ENCODE measurements around the gene IL2RA. TPM values are rescaled to one million over a fixed set of nuclear protein-coding genes. Genes with fewer than 3 reads are reported as not detected.
"Not testable (repeated sequence)": the region's sequence is repeated elsewhere in the genome, so short reads cannot be mapped to it uniquely, and the experiment has no call there.

IL2RA gene
- polyA plus RNA-seq, 5 donors, result 0.06 to 0.27 (median 0.18) TPM

DNA sequence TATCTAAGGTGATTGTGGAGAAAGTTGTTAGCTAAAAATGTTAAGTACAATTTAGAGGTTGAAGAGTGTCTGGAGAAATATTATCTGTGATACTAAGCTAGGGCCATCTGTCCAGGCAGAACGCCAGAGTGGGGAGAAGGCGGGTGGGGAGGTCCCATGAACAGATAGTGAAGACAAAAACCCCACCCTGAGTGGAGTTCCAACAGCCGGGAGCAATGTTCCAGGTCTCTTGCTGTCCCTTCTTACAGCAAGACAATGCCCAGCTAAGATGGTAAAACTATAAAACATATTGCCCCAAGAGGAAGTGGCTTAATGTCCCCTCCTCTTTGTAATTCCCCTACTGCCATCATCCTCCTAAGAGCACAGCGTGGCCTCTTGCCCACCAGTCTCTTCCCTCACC, 74.4 kb downstream of the IL2RA start:
- DNase-seq, result no peak

DNA sequence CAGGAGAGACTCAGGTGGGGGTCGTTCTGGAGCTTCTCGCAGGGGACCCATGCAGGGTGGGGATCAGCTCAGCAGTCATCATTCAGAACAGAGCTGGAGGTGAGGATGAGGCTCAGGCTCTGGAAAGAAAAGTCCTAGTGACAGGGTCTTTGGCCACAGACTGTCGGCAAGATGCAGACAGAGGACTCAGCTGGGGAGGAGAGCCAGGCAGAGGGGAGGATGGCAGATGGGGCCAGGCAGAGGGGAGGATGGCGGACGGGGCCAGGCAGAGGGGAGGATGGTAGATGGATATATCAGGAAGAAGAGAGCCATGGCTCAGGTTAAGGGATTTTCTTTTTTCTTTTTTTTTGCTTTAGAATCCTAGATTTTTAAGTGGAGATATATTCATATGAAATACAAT, 77.1 kb downstream of the IL2RA start:
- no peak for DNase-seq

DNA sequence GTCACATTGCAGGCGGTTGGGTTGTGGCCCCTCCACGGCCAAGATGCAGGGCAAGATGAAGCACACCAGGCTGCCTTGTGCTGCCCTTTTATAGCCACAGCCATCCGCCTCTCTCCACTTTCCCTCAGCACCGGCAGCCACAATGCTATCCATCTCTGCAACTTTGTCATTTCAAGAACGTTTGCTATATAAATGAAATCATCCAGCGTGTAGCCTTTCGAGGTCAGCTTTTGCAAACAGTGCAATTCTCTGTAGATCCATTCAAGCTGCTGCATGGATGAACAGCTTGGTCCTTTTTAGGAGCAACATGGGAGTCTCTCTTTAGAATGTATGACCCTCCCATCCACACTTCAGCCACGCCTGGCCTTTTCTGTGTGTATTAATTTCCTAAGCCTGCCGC, 78.4 kb downstream of the IL2RA start:
- DNase-seq, result no peak

DNA sequence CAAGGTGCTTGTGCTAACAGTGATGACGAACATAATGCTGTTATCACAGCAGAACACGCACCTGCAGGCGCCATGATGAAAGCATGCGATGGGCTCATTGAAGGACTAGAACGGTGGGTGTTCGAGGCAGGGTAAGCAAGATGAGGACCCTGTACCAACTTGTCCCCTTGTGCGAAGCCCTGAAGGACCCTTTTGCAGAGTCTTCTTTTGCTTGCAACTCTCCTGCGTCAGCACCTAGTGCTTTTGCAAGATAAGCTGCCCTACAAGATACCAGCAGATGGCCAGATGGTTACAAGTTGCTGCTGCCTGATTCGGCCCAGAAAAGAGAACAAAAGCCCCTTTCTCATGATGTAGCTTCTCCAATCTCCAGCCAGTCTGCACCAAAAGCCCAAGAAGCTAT, 80.6 kb downstream of the IL2RA start:
- DNase-seq, result no peak

DNA sequence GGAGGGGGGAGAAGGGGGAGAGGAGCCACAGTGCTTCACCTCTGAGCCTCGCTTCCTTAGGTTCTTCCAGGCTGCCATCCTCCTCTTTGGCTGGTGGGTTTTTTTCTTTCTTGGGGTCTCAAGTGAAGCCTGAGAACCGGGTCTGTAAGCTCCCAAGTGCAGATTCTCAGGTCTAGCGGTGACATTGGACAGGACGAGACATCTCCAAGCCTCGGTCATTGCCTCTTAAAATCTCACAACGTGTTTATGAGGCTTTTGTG, 84.0 kb downstream of the IL2RA start:
- no peak for DNase-seq

DNA sequence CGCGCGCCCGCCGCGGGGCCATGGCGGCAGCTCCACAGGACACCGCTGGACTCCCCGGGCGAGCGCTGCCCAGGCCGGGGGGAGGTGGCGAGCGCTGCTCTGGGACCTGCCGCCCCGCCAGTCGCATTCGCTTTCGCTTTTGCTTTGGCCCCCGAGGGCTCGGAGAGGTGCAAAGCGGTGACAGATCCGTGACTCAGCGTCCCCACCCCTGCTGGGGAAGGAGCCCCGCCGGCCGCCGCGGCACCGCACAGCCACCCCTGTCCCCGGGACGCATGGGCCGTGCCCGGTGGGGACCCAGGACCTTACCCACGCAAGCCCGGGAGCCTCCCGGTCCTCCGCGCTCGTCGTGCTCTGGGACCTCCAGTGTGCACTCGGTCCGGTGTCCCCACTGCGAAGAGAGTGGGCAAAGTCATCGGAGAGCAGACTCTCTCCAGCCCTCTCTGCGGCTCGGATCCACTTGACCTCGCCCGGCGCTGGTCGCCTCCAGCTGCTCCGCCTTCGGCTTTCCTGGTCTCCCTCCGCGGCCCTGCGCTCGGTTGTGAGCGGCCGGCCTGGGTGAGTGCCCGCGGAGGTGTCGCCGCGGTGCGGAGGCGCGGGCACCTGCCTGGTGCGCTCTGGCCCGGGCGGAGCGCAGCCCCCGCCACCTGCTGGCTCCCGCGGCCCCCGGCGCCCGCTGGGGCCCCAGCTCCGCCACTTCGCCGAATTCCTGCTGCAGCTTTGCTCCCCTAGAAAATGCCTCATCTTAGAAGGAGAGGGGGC, 84.5 kb downstream of the IL2RA start, which contains the start of gene IL15RA:
Gene IL15RA, minus strand, starts transcription at position 73 of the 759 bp plus-strand sequence. Its CDS starts 51 bp downstream, at position 22.
- peak; percentile 50 to 68 for DNase-seq

DNA sequence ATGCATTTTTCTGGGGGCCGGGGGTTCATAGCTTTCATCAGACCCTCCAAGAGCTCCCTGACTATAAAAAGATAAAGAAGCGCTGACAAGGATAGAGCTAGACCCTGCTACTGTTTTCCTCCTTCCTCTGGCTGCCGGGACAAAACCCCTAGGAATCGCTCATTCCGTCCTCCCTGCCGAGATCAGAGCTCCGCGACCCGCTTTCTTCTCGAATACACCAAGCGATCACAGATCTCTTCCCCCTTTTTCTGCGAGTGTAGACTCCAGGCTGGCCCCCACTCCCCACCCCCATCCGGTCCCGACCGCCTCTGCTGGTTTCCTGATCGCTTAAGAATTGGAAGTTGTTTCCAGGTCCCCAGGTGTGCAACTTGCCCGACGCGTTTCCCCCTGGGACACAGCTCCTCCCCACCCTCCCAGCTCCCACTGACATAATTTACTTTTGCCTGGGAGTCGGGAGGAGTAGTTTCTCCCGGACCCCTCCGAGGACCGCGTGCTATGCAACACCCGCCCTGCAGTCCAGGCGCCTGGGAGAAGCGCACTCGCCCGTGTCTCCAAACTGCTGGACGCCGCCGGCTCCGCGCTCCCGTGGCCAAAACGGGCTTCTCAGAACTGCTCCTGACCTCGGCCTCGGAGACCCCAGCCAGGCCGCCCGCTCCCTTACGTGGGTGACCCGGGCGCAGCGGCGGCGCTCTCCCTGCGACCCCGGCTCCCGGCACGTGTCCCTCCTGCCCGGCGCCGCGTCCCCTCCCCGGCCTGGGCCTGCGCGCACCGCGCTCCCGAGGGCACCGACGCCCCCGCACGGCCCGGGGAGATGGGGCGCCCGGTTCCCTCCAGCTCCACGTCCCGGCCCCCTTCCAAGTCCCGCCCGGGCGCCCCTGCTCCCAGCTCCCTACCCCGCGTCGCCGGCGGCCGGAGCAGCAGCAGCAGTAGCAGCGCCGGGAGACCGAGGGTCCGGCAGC, 85.4 kb downstream of the IL2RA start:
- peak; percentile 32 to 52 for DNase-seq

DNA sequence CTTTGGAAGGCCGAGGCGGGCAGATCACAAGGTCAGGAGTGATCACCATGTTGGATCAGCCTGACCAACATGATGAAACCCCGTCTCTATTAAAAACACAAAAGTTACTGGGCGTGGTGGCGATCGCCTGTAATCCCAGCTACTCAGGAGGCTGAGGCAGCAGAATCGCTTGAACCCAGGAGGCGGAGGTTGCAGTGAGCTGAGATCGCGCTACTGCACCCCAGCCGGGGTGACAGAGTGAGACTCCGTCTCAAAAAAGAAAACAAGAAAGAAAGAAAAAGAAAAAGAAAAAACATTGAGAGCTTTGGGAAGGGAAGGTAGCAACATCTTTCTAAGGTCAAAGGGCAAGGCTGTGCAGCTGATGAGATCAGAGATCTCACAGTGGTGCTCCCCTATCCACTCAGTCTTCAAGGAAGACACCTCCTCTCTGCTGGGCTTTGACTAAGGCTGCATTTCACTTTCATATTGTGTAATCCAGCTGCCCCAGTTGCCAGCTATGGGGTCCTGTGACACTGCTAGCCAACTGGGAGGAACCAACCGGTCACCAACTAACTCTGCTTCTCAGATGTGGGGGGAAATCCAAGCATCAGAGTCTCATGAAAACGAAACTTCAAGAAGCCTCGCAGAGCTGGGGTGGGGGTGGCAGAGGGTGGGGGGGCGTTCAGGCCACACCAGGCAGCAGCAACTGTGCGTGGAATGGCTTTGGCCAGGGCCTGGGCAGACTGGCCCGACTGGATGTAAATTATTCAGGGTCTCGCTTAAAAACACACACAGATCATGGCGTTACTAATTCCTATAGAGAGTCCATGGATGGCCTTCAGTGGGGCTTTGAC, 86.3 kb downstream of the IL2RA start:
- DNase-seq, result no peak

DNA sequence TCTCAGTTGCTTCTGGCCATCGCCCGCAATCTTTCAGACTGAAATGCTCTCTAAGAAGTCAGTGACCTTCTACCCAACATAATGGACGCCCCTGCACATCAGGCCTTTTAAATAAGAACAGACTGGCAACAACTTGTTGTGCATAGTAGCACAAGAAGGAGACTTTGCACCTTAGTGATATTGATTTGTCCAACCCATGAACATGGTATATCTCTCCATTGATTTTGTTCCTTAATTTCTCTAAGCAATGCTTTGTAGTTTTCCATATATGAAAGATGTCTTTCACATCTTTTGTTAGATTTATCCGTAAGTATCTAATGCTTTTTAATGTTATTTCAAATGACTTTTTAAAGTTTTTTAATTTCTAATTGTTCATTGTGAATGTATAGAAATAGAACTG, 89.1 kb downstream of the IL2RA start:
- no peak for DNase-seq

DNA sequence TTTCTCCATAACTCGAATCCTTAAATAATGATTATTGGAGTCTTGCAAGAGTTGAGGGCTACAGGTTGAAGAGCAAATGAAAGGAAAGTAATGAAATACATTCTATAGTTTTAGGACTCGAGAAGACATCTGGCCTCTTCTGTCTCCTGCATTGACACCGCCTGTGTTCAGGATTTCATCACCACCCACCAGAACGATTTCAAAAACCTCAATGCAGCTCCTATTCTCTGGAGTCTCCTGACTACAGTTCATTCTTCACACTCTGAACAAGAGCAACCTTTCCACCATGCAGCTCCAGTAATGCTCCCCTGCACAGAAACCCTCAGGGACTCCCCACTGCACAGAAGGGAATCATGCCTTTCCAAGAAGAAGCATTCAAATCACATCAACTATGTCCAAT, 90.3 kb downstream of the IL2RA start:
- no peak for DNase-seq

DNA sequence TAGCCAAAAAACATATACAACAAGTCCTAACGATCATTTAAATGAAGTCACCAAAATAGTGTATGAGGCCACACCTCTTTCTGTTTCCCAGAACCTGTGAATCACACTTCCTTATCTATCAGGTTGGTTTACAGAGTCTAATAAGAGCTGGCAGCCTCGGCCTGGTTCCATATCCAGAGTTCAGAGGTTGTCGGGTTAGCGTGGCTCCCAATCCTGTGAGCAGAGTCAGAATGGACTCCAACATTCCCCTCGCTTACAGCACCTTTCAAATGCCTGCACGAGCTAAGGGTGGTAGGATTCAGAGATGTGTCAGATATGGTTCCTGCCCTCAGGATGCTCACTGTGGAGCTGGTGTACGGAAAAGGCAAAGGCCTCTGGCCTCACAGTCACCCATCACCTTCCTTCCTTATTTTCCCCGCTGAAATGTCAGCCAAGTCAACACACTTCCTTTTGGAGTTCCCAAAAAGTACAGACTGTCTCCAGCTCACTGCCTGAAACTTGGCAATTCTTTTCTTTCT, 90.8 kb downstream of the IL2RA start:
- DNase-seq, result no peak

DNA sequence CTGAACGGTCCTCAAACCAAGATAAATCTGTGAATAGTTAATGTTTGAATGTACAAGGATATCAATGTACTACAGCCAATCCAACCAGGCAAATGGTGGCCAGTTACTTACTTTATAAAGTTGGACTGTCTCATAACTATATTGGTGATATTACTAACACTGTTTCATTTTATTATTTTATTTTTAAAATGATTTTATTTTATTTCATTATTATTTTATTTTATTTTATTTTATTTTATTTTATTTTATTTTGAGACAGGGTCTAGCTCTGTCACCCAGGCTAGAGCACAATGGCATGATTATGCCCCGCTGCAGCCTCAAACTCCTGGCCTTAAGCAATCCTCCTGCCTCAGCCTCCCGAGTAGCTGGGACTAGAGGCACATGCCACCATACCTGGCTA, 91.6 kb downstream of the IL2RA start:
- no peak for DNase-seq

DNA sequence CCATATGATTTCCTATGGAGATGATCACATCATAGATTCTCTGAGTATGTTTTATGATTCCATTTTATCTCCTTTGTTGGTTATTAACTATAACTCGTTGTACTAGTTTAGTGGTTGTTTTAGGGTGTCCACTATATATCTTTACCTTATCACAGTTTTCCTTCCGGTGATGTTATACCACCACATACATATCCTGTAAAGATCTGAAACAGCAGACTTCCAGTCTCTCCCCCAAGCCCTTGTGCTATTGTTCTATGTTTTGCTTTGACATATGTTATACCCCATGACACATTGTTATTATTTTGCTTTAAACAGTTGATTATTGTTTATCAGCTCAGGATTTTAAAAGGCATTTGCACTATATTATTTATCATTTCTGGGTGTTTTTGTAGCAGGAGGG, 92.1 kb downstream of the IL2RA start:
- no peak for DNase-seq

DNA sequence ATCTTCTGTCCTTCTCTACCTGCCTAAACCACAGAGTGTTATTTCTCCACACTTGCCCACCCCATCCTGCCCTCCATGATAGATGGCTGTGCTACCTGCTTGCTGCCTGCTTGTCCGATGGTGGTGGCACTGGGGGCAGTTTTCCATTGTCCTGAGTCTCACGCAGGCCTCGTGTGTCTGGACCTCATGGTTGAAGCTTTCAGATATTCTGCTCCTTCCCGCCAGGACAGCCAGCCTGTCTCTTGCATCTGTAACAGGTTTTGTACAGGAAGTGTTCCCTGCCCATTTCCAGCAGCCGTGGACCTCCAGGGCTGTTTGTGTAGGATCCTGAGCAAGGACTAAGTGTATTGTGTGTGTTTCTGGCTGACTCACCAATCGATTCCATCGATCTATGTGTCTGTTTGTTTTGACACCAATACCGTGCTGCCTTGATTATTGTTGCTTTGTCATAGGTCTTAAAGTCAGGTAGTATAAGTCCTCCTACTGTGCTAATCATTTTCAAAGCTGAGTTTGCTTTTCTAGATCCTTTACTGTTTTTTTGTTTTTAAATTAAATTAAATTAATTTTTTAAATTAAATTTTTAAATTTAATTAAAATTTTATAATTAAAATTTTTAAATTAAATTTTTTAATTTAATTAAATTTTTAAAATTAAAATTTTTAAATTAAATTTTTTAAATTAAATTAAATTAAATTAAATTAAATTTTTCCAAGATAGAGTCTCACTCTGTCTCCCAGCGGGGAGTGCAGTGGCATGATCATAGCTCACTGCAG, 93.3 kb downstream of the IL2RA start:
- DNase-seq, result no peak

DNA sequence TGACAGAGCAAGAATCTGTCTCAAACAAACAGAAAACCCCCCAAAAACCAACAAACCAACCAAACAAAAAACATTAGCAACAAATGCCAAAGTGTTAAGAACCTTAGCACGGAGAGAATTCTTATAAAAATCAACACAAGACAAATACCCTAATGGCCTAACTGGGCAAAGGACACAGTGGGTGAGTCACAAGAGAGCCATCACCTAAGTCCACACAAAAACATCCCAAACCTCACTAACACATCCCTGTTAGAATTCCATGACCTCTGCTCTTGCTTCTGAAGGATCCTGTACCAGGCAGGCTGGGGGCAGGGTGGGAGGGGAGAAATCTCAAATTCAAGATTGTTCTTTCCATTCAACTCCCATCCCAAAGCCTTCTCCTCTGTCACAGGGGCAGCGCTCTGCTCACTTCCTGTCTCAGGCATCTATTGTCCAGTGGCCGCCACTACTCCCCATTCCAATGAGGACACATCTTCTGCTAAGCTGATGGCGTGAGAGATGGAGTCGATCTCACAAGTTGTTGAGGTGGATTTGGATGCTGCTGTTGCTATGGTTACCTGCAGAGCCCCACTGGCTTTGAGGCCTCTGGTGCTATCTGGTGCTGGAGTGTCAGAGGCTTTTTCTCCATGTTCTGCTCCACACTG, 94.0 kb downstream of the IL2RA start:
- DNase-seq, result no peak

DNA sequence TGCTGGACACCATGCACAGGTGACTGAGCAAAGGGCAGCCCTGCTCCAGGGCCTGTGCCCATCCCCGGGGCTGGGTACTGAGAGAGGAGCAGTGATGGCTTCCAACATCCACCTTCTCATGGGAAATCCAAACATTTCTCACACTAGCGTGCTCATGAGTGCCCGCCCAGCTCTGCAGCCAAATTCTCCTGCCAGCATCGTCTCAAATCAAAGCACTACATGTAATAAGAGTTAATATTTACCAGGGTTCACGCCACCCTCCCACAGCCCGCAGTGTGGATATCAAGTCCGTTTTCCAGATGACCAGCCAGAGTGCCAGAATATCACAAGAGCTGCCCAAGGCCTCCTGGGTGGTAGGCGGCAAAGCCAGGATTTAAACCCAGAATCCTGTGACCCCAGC, 96.9 kb downstream of the IL2RA start:
- no peak for DNase-seq

DNA sequence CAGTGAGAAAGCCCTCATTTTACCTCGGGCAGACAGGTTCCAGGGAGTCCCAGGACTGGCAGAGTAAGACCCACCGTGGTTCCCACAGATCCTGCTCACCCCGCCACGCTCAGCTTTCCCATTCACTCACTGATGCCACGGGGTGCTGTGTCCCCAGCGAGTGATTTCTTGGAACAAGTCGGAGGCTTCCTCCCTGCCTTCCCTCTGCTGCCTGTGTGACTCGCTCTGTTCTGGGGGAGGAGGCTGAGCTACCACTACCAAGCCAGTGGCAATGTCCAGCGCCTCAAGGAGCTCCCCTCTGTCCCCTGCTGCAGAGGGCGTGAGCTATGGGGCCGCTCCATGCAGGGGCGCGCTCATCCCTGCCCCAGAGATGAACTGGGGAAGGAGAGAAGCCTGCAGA, 97.4 kb downstream of the IL2RA start:
- DNase-seq, result no peak

DNA sequence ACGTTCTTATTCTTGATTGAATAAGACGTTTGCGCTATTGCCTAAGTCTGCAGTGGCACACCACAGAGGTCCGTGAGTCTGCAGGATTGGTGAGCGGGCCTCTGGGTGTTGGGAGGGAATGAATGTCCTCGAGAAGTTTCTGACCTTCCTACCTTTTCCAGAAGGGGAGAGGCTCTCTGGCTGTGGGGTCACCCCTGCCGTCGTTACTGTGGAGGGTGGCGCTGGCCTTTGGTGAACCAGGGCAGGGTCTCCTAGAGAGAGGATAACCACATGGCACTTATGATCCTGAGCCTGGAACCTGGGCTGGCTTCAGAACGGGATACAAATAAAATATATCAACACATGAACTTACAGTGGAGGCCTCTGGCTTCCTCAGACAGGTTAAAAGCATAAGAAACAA, 98.6 kb downstream of the IL2RA start:
- DNase-seq, result no peak

DNA sequence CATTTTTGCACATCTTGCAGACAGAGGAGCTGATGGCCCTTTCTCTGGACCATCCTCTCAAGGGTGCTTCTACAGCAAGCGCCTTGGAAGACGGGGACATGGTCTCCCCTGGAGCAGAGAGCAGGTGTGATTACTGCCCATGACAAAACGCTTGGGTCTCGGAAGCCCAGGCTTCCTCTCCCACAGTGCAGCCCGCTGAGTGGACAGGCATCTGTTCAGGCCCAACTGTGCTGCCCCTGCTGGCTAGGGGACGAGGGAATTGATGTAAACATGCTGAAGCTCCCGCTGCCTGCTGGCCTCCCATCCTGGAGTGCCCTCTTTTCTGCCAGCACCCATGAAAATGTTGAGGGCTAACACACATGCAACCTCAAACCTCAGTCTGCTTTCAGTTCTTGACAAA, 99.1 kb downstream of the IL2RA start:
- DNase-seq, result no peak

DNA sequence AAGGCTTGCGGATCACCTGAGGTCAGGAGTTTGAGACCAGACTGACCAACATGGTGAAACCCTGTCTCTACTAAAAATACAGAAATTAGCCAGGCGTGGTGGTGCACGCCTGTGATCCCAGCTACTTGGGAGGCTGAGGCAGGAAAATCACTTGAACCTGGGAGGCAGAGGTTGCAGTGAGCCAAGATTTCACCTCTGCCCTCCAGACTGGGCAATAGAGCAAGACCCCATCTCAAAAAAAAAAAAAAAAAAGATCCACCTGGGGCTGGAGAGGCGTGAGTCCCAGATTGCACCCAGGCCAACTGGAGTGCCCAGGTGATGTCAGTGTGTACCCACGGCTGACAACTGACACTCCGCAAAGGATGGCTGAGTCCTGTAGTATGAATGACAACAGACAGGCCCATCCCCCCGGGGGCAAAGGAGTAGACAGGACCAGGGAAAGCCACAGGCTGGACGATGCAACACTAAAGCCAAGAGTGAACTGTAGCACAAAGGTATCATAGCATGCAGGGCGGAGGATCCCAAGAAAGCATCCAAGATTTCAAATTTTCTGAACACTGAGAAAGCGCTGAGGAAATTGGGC, 99.7 kb downstream of the IL2RA start:
- DNase-seq, result not testable (repeated sequence)
